Muscle layer of colon (tissue), 2 donors: ENCODE data around the gene ALOX15.
A peak's percentile ranks its signal among the peaks of the same experiment; 100 is the strongest.
"Not testable (repeated sequence)": the region's sequence is repeated elsewhere in the genome, so short reads cannot be mapped to it uniquely, and the experiment has no call there.

Experiments
- H3K27ac ChIP-seq: one replicate; pipeline ENCODE4 v1.7.0; 2013; ENCODE audit warnings: low read depth, mild to moderate bottlenecking, low read length, moderate library complexity
- H3K27me3 ChIP-seq, 2 donors: one replicate each; pipeline ENCODE4 v1.7.0; 2013; ENCODE audit warnings: low read length in 2 of 2, mild to moderate bottlenecking in 2 of 2; ENCODE audit not compliant: insufficient read depth in 2 of 2, control insufficient read depth in 1 of 2
- H3K36me3 ChIP-seq: one replicate; pipeline ENCODE4 v1.7.0; 2013; ENCODE audit warnings: mild to moderate bottlenecking, low read length; ENCODE audit not compliant: insufficient read depth
- H3K4me1 ChIP-seq: one replicate; pipeline ENCODE4 v1.7.0; 2013; ENCODE audit warnings: mild to moderate bottlenecking, low read length; ENCODE audit not compliant: insufficient read depth
- H3K4me3 ChIP-seq, 2 donors: one replicate each; pipeline ENCODE4 v1.7.0; 2013; ENCODE audit warnings: low read length in 2 of 2, low read depth in 1 of 2, mild to moderate bottlenecking in 1 of 2, moderate library complexity in 1 of 2
- H3K9ac ChIP-seq: one replicate; pipeline ENCODE4 v1.7.0; 2013; ENCODE audit warnings: low read length
- H3K9me3 ChIP-seq: one replicate; pipeline ENCODE4 v1.7.0; 2013; ENCODE audit warnings: mild to moderate bottlenecking, low read length
- donor health status: abdominal sarcoma.
- donor health status: Adenocarcinoma of cecum.

ALOX15 gene

DNA sequence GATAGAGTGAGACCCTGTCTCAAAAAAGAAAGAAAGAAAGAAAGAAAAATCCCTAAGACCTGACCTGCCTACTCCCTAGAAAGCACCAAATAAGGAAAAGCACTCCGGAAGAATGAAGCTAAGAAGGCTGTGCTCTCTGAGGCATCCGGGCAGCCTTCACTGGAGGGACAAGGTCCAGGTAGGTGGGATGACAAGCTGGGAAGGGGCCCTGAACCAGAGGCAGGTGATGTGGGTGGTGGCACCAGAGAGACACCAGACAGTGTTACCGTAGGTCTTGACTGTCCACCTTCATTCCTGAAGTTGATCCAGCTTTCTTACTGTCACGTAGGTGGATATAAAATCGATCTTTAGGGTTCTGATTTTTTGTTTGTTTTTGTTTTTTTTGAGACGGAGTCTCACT, 30.8 kb downstream of the ALOX15 start:
- Histone ChIP-seq H3K9me3 (no peaks in the 10 kb centered on the region), H3K27ac (no peak overlapping the region), H3K27me3 (no peaks in the 10 kb centered on the region), H3K36me3 (no peaks in the 10 kb centered on the region), H3K9ac (no peak overlapping the region), H3K4me3 (no peak overlapping the region), H3K4me1 (peaks cover 7% of the 10 kb centered on the region)

GRCh38 chr17:4610162-4610561, 31.3 kb downstream of the ALOX15 start:
- H3K36me3 ChIP-seq: no peaks in the 10 kb centered on the region
- no peak overlapping the region for H3K27ac ChIP-seq
- H3K27me3 ChIP-seq: no peaks in the 10 kb centered on the region
- peaks cover 7% of the 10 kb centered on the region for H3K4me1 ChIP-seq
- no peak overlapping the region for H3K4me3 ChIP-seq
- H3K9me3 ChIP-seq: no peaks in the 10 kb centered on the region
- no peak overlapping the region for H3K9ac ChIP-seq

- Histone ChIP-seq H3K4me1 (peaks cover 7% of the 10 kb centered on the region), H3K4me3 (no peak overlapping the region), H3K9me3 (no peaks in the 10 kb centered on the region), H3K27ac (no peak overlapping the region), H3K9ac (no peak overlapping the region), H3K27me3 (no peaks in the 10 kb centered on the region), H3K36me3 (no peaks in the 10 kb centered on the region)
Observed at GRCh38 chr17:4609761-4610160, 31.7 kb downstream of the ALOX15 start.

DNA sequence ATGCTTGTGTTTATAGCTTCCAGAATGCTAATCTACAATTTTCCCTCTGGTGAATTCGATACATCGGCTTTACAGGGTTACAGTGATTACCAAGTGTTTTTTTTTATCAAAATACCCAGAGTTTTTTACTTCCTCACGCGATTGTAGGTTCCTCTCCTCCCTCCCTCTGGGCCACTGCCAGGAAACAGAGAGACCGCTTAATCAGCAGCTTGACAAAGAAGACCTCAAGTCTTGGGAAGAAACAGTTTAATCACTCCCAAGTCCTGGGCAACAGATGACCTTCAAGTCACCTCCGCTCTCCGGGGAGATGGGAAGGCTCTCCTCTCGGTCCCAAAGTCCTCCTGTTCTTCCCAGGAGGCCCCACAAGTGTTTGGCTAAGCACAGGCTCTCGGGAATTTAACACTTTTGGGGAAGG, 33.7 kb downstream of the ALOX15 start:
- Histone ChIP-seq H3K4me3 (no peak overlapping the region), H3K9ac (no peak overlapping the region), H3K27me3 (no peaks in the 10 kb centered on the region), H3K27ac (no peak overlapping the region), H3K36me3 (no peaks in the 10 kb centered on the region), H3K9me3 (no peaks in the 10 kb centered on the region), H3K4me1 (peaks cover 11% of the 10 kb centered on the region)

- peaks cover 11% of the 10 kb centered on the region for H3K4me1 ChIP-seq
- no peaks in the 10 kb centered on the region for H3K9me3 ChIP-seq
- no peaks in the 10 kb centered on the region for H3K36me3 ChIP-seq
- no peak overlapping the region for H3K9ac ChIP-seq
- H3K27ac ChIP-seq: no peak overlapping the region
- H3K4me3 ChIP-seq: no peak overlapping the region
- no peaks in the 10 kb centered on the region for H3K27me3 ChIP-seq
Observed at GRCh38 chr17:4607261-4607741, 34.2 kb downstream of the ALOX15 start.

- Histone ChIP-seq H3K4me3 (no peak overlapping the region), H3K4me1 (peaks cover 11% of the 10 kb centered on the region), H3K27ac (no peak overlapping the region), H3K27me3 (no peaks in the 10 kb centered on the region), H3K9ac (no peak overlapping the region), H3K36me3 (no peaks in the 10 kb centered on the region), H3K9me3 (no peaks in the 10 kb centered on the region)
Observed at GRCh38 chr17:4605826-4606225, 35.7 kb downstream of the ALOX15 start.

DNA sequence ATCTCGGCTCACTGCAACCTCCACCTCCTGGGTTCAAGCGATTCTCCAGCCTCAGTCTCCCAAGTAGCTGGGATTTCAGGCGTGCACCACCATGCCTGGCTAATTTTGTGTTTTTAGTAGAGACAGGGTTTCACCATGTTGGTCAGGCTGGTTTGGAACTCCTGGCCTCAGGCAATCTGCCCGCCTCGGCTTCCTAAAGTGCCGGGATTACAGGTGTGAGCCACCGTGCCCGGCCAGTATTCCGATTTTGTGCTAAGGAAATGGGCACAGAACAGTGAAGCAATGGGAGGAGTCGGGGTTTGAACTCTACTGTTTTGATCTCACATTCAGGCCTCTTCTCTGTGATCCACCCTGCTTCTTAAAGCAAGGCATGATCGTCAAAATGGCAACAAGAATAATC, 36.7 kb downstream of the ALOX15 start:
- H3K27ac ChIP-seq, H3K9me3 ChIP-seq, H3K9ac ChIP-seq, H3K36me3 ChIP-seq, H3K4me3 ChIP-seq, H3K27me3 ChIP-seq: not testable (repeated sequence)
- peaks cover 11% of the 10 kb centered on the region for H3K4me1 ChIP-seq

DNA sequence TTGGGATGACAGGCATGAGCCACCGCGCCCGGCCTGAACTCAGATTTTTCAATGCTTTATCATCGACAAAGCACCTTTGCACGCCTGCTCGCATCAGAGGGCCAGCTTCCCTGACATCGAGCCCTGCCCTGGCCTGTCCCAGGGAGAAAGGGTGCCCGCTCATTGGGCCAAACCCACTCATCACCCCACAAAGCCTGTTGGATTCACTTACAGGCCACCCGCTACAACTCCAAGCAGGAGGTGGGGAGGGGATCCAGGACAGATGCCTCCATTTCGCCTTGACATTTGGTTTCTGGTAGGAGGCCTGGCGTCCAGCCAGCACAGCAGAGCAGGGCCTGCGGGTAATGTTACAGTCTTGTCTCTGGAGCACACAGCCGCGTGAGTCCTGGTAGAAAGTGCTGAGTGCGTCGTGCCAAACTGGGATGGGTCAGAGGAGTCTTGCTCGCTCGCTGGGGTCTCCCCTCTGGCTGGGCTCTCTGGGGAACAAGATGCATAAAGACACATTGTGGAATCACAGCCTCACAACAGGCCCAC, 37.3 kb downstream of the ALOX15 start:
- no peaks in the 10 kb centered on the region for H3K9me3 ChIP-seq
- peaks cover 11% of the 10 kb centered on the region for H3K4me1 ChIP-seq
- H3K27ac ChIP-seq: no peak overlapping the region
- no peaks in the 10 kb centered on the region for H3K36me3 ChIP-seq
- no peaks in the 10 kb centered on the region for H3K27me3 ChIP-seq
- no peak overlapping the region for H3K9ac ChIP-seq
- H3K4me3 ChIP-seq: no peak overlapping the region

GRCh38 chr17:4602041-4602440, 39.4 kb downstream of the ALOX15 start:
- H3K9ac ChIP-seq: no peak overlapping the region
- no peak overlapping the region for H3K27ac ChIP-seq
- no peaks in the 10 kb centered on the region for H3K9me3 ChIP-seq
- no peaks in the 10 kb centered on the region for H3K36me3 ChIP-seq
- peaks cover 4% of the 10 kb centered on the region for H3K4me1 ChIP-seq
- no peaks in the 10 kb centered on the region for H3K27me3 ChIP-seq
- H3K4me3 ChIP-seq: no peak overlapping the region

DNA sequence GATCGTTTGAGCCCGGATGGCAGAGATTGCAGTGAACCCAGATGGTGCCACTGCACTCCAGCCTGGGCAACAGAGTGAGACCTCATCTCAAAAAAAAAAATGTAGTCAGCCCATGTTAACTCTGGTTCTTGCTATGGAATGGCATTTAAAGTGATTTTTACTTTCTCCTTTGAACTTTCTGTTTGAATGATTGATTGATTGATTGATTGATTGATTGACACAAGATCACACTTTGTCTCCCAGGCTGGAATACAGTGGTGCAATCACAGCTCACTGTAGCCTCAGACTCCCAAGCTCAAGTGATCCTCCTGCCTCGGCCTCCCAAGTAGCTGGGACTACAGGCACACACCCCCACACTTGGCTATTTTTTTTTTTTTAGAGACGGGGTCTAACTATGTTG, 40.2 kb downstream of the ALOX15 start:
- no peaks in the 10 kb centered on the region for H3K36me3 ChIP-seq
- no peak overlapping the region for H3K4me3 ChIP-seq
- peaks cover 0 to 4% of the 10 kb centered on the region in 2 donors for H3K27me3 ChIP-seq
- peaks cover 4% of the 10 kb centered on the region for H3K4me1 ChIP-seq
- H3K27ac ChIP-seq: no peak overlapping the region
- no peaks in the 10 kb centered on the region for H3K9me3 ChIP-seq
- H3K9ac ChIP-seq: no peak overlapping the region

DNA sequence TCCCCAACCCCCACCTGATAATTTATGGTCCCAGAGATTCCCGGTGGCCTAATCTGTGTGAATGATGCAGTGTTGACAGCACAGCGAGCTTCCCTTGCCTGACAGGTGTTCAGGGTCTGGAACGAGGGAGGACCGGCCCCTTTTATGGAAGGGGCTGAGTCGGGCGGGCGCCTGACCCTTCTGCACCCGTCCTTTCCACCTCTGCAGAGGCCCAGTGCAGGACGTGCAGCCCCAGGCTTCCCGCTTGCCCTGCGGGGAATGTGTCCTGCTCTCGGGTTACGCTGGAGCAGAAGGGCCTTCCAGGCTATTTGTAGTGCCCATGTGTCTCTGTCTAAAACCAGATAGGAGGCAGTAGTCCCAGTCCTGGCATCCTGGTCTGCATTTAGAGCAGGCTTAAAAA, 40.9 kb downstream of the ALOX15 start:
- Histone ChIP-seq H3K4me1 (peaks cover 4% of the 10 kb centered on the region), H3K4me3 (no peak overlapping the region), H3K36me3 (no peaks in the 10 kb centered on the region), H3K27ac (no peak overlapping the region), H3K9ac (no peak overlapping the region), H3K27me3 (peaks cover 0 to 4% of the 10 kb centered on the region in 2 donors), H3K9me3 (no peaks in the 10 kb centered on the region)

- Histone ChIP-seq H3K4me3 (no peak overlapping the region), H3K4me1 (peaks cover 4% of the 10 kb centered on the region), H3K36me3 (no peaks in the 10 kb centered on the region), H3K27me3 (peaks cover 0 to 4% of the 10 kb centered on the region in 2 donors), H3K9ac (no peak overlapping the region), H3K27ac (peak overlapping the region; percentile 29), H3K9me3 (no peaks in the 10 kb centered on the region)
Observed at GRCh38 chr17:4599505-4600281, 41.8 kb downstream of the ALOX15 start.
